GM18505 (cell line): ENCODE data around the gene OGFOD3.
"Not testable (repeated sequence)": the region's sequence is repeated elsewhere in the genome, so short reads cannot be mapped to it uniquely, and the experiment has no call there.

Source experiments
- ATAC-seq: cut with Tn5 transposase; IDR thresholded peaks from one replicate; pipeline ENCODE4 v1.9.1; 2021; ENCODE audit not compliant: unreplicated experiment
- POLR2A ChIP-seq: IDR thresholded peaks from 4 replicates; pipeline ENCODE4 v1.6.1; 2011; ENCODE audit warnings: borderline replicate concordance; ENCODE audit not compliant: insufficient read depth, insufficient read length; ENCODE audit errors: extremely low read depth

The OGFOD3 gene

GRCh38 chr17:82418001-82418986 lies at the start of gene OGFOD3, which contains the start of gene HEXD:
TSS of gene OGFOD3 (minus strand) at chr17:82418586. CDS start at chr17:82418485, 101 bp downstream.
TSS of gene HEXD (plus strand) at chr17:82418347. CDS start at chr17:82419800, 1,453 bp downstream.
- peak; percentile 89 for ATAC-seq
- TF ChIP-seq POLR2A = peak; percentile 85

- ATAC-seq = no peak
- TF ChIP-seq POLR2A = no peak
Measured at GRCh38 chr17:82465023-82465603, 46.7 kb upstream of the OGFOD3 start.

GRCh38 chr17:82464567-82464929 lies 46.2 kb upstream of the OGFOD3 start:
- no peak for TF ChIP-seq POLR2A
- no peak for ATAC-seq

- no peak for ATAC-seq
- no peak for TF ChIP-seq POLR2A
Measured at GRCh38 chr17:82463925-82464566, 45.7 kb upstream of the OGFOD3 start.

GRCh38 chr17:82463391-82463790 lies 45.0 kb upstream of the OGFOD3 start:
- no peak for ATAC-seq
- no peak for TF ChIP-seq POLR2A

GRCh38 chr17:82461827-82462524 lies 43.6 kb upstream of the OGFOD3 start:
- no peak for ATAC-seq
- TF ChIP-seq POLR2A = no peak

- ATAC-seq = not testable (repeated sequence)
Measured at GRCh38 chr17:82459936-82460335, 41.5 kb upstream of the OGFOD3 start.

- TF ChIP-seq POLR2A = no peak
- ATAC-seq = peak; percentile 2
Measured at GRCh38 chr17:82458885-82459424, 40.6 kb upstream of the OGFOD3 start.

GRCh38 chr17:82458179-82458884 lies 39.9 kb upstream of the OGFOD3 start, which contains the start of gene NARF:
TSS of gene NARF (plus strand) at chr17:82458741. CDS start at chr17:82458804, 63 bp downstream.
- TF ChIP-seq POLR2A = peak; percentile 83
- ATAC-seq = peak; percentile 87

GRCh38 chr17:82457929-82458178 lies 39.5 kb upstream of the OGFOD3 start:
- TF ChIP-seq POLR2A = no peak
- no peak for ATAC-seq

- ATAC-seq = no peak
- no peak for TF ChIP-seq POLR2A
Measured at GRCh38 chr17:82457073-82457928, 38.9 kb upstream of the OGFOD3 start.

- ATAC-seq = not testable (repeated sequence)
Measured at GRCh38 chr17:82453706-82454105, 35.3 kb upstream of the OGFOD3 start.

- not testable (repeated sequence) for ATAC-seq
Measured at GRCh38 chr17:82453151-82453550, 34.8 kb upstream of the OGFOD3 start.
